ENCODE data around the gene AKIRIN2. TPM values are rescaled to one million over a fixed set of nuclear protein-coding genes. Genes with fewer than 3 reads are reported as not detected.
A peak's percentile ranks its signal among the peaks of the same experiment; 100 is the strongest.

The AKIRIN2 gene
- total and polyA plus RNA-seq, 9 of the 15 experiments (the other 6 are each of a cell fraction or from before 2014, with no cell fraction given): 5.8 to 63.9 (median 28.1) TPM

DNA sequence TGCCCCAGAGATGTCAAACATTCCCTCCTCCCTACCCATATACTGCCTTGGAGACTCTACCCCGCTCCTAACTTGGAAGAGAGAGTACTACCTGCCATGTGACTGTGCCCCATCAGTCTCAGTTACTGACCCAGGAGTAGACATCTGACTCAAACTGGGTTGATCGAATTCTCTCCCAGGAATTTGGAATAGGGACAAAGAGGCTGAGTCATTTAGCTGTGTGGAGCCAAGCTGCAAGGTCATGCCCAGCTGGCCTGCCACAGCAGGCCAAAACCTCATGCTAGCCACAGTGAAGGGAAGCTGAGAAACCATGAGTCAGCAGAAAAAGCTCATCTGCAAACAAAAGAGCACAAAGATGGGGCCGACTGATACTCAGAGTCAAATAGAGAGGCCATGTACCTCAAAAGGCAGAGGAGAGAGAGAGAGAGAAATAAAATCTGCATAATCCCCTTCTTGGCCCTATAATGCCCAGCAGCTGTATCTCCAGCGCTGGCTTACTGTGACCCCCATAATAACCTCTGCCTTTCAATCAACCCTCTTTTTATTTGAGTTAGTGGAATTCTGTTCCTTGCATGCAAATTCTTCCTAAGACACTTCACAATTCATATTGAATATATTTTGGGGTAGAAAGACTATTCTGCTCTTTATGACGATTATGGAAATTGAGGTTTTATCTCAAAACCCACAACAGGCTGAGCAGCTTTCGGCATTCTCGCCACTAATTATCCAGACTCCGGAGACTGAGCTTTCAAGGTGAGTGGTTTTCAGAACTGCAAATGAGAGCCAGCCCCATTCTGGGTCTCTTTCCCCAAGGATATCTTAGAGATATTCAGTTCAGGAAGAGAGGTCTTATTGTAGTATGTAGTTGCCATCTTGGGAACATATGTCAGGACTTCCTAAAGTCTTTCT lies 21.4 kb upstream of the AKIRIN2 start (continued):
- TF ChIP-seq, protein P1, sequence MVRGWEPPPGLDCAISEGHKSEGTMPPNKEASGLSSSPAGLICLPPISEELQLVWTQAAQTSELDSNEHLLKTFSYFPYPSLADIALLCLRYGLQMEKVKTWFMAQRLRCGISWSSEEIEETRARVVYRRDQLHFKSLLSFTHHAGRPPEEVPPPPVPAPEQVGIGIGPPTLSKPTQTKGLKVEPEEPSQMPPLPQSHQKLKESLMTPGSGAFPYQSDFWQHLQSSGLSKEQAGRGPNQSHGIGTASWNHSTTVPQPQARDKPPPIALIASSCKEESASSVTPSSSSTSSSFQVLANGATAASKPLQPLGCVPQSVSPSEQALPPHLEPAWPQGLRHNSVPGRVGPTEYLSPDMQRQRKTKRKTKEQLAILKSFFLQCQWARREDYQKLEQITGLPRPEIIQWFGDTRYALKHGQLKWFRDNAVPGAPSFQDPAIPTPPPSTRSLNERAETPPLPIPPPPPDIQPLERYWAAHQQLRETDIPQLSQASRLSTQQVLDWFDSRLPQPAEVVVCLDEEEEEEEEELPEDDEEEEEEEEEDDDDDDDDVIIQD (CRISPR knock-in tag; IDR thresholded peaks at IDR 0.05): 0 out of 2 replicates have a peak, but pooled peaks have one; percentile 51
- TF ChIP-seq ZNF696 (CRISPR knock-in tag; conservative IDR thresholded peaks at IDR 0.05) (no peak), KAT7 (CRISPR knock-in tag; IDR thresholded peaks at IDR 0.05; ENCODE audit: borderline replicate concordance) (no peak), BHLHE40 (IDR thresholded peaks at IDR 0.05; ENCODE audit: low read length) (no peak), PTTG1 (tag; IDR thresholded peaks at IDR 0.05; ENCODE audit: low read depth) (no peak), LEF1 (IDR thresholded peaks at IDR 0.05) (peak; percentile 74), NCOA2 (IDR thresholded peaks at IDR 0.05; ENCODE audit: partially characterized antibody in 2 of 2) (no peak), ZNF12 (CRISPR knock-in tag; IDR thresholded peaks at IDR 0.05) (peak; percentile 40; the same call in 1 of the 2 replicates), DIDO1 (tag; IDR thresholded peaks at IDR 0.05; ENCODE audit: low read depth) (peak; percentile 18; the same call in 1 of the 2 replicates), TOE1 (IDR thresholded peaks at IDR 0.05; ENCODE audit: borderline replicate concordance) (no peak; the same call in 1 of the 2 replicates), TOE1 (CRISPR knock-in tag; IDR thresholded peaks at IDR 0.05; ENCODE audit: borderline replicate concordance, low read depth) (no peak), IFI16 (CRISPR knock-in tag; IDR thresholded peaks at IDR 0.05) (no peak), RBFOX2 (IDR thresholded peaks at IDR 0.05; ENCODE audit: low read depth, low read length) (no peak)
- TF ChIP-seq, protein P2, sequence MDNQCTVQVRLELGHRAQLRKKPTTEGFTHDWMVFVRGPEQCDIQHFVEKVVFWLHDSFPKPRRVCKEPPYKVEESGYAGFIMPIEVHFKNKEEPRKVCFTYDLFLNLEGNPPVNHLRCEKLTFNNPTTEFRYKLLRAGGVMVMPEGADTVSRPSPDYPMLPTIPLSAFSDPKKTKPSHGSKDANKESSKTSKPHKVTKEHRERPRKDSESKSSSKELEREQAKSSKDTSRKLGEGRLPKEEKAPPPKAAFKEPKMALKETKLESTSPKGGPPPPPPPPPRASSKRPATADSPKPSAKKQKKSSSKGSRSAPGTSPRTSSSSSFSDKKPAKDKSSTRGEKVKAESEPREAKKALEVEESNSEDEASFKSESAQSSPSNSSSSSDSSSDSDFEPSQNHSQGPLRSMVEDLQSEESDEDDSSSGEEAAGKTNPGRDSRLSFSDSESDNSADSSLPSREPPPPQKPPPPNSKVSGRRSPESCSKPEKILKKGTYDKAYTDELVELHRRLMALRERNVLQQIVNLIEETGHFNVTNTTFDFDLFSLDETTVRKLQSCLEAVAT (IDR thresholded peaks at IDR 0.05): 0 out of 4 replicates have a peak, but pooled peaks of 1 of the 2 experiments have one; percentile 29
- TF ChIP-seq, protein P3, sequence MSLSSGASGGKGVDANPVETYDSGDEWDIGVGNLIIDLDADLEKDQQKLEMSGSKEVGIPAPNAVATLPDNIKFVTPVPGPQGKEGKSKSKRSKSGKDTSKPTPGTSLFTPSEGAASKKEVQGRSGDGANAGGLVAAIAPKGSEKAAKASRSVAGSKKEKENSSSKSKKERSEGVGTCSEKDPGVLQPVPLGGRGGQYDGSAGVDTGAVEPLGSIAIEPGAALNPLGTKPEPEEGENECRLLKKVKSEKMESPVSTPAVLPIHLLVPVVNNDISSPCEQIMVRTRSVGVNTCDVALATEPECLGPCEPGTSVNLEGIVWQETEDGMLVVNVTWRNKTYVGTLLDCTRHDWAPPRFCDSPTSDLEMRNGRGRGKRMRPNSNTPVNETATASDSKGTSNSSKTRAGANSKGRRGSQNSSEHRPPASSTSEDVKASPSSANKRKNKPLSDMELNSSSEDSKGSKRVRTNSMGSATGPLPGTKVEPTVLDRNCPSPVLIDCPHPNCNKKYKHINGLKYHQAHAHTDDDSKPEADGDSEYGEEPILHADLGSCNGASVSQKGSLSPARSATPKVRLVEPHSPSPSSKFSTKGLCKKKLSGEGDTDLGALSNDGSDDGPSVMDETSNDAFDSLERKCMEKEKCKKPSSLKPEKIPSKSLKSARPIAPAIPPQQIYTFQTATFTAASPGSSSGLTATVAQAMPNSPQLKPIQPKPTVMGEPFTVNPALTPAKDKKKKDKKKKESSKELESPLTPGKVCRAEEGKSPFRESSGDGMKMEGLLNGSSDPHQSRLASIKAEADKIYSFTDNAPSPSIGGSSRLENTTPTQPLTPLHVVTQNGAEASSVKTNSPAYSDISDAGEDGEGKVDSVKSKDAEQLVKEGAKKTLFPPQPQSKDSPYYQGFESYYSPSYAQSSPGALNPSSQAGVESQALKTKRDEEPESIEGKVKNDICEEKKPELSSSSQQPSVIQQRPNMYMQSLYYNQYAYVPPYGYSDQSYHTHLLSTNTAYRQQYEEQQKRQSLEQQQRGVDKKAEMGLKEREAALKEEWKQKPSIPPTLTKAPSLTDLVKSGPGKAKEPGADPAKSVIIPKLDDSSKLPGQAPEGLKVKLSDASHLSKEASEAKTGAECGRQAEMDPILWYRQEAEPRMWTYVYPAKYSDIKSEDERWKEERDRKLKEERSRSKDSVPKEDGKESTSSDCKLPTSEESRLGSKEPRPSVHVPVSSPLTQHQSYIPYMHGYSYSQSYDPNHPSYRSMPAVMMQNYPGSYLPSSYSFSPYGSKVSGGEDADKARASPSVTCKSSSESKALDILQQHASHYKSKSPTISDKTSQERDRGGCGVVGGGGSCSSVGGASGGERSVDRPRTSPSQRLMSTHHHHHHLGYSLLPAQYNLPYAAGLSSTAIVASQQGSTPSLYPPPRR (CRISPR knock-in tag; IDR thresholded peaks at IDR 0.05; ENCODE audit: borderline replicate concordance): no peak
- TF ChIP-seq, protein P4, sequence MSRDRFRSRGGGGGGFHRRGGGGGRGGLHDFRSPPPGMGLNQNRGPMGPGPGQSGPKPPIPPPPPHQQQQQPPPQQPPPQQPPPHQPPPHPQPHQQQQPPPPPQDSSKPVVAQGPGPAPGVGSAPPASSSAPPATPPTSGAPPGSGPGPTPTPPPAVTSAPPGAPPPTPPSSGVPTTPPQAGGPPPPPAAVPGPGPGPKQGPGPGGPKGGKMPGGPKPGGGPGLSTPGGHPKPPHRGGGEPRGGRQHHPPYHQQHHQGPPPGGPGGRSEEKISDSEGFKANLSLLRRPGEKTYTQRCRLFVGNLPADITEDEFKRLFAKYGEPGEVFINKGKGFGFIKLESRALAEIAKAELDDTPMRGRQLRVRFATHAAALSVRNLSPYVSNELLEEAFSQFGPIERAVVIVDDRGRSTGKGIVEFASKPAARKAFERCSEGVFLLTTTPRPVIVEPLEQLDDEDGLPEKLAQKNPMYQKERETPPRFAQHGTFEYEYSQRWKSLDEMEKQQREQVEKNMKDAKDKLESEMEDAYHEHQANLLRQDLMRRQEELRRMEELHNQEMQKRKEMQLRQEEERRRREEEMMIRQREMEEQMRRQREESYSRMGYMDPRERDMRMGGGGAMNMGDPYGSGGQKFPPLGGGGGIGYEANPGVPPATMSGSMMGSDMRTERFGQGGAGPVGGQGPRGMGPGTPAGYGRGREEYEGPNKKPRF (IDR thresholded peaks at IDR 0.05; ENCODE audit: low read depth, low read length): no peak
